Neural crest cell (in vitro differentiated cells): ENCODE data around the gene SCP2. TPM values are rescaled to one million over a fixed set of nuclear protein-coding genes. Genes with fewer than 3 reads are reported as not detected.

Source experiments
- DNase-seq: peaks from one replicate; pipeline ENCODE4 v3.0.0; 2021; ENCODE audit warnings: low read depth, mixed read lengths, low spot score
- H3K27ac Mint-ChIP-seq: one replicate; pipeline ENCODE4 v1.8.0; 2021; ENCODE audit warnings: mild to moderate bottlenecking, mixed read lengths; ENCODE audit not compliant: unreplicated experiment
- H3K27me3 Mint-ChIP-seq: 2 replicates; pipeline ENCODE4 v1.8.0; 2021; ENCODE audit warnings: low read depth, mild to moderate bottlenecking, mixed read lengths
- H3K36me3 Mint-ChIP-seq: 2 replicates; pipeline ENCODE4 v1.8.0; 2021; ENCODE audit warnings: low read depth, mild to moderate bottlenecking, mixed read lengths
- H3K4me1 Mint-ChIP-seq: 2 replicates; pipeline ENCODE4 v1.8.0; 2021; ENCODE audit warnings: mixed read lengths
- H3K4me3 Mint-ChIP-seq: one replicate; pipeline ENCODE4 v1.8.0; 2021; ENCODE audit warnings: mild to moderate bottlenecking, mixed read lengths
- H3K9me3 Mint-ChIP-seq: 2 replicates; pipeline ENCODE4 v1.8.0; 2021; ENCODE audit warnings: mixed read lengths
- CTCF ChIP-seq: fragments of 200-600 bp; sonication (generic); conservative IDR thresholded peaks from 2 replicates; pipeline ENCODE4 v1.5.0; 2021; ENCODE audit warnings: antibody characterized with exemption, mild to moderate bottlenecking
- total RNA-seq: library from RNA; stranded (reverse); gene quantifications from 2 replicates; pipeline ENCODE4 v1.2.1, GENCODE V29; 2021

Gene SCP2
- total RNA-seq, 1 donor from 2014 or later, result 61.8 TPM

- Mint-ChIP-seq H3K4me3 (no peak overlapping the region), H3K36me3 (no peaks in the 10 kb centered on the region), H3K27ac (no peak overlapping the region), H3K9me3 (no peaks in the 10 kb centered on the region), H3K27me3 (no peaks in the 10 kb centered on the region), H3K4me1 (no peaks in the 10 kb centered on the region)
- TF ChIP-seq CTCF, result no peak
- no peak for DNase-seq
Observed at GRCh38 chr1:53088616-53089300, 161.7 kb downstream of the SCP2 start.

- no peak for TF ChIP-seq CTCF
- Mint-ChIP-seq H3K27me3 (no peaks in the 10 kb centered on the region), H3K4me3 (no peak overlapping the region), H3K4me1 (no peaks in the 10 kb centered on the region), H3K9me3 (no peaks in the 10 kb centered on the region), H3K27ac (no peak overlapping the region), H3K36me3 (no peaks in the 10 kb centered on the region)
- DNase-seq, result no peak
Observed at GRCh38 chr1:53089478-53090226, 162.6 kb downstream of the SCP2 start.

- H3K4me1 Mint-ChIP-seq, result no peaks in the 10 kb centered on the region
- H3K27me3 Mint-ChIP-seq, result no peaks in the 10 kb centered on the region
- H3K36me3 Mint-ChIP-seq, result no peaks in the 10 kb centered on the region
- H3K4me3 Mint-ChIP-seq, result no peak overlapping the region
- TF ChIP-seq CTCF, result no peak
- no peak for DNase-seq
- H3K27ac Mint-ChIP-seq, result no peak overlapping the region
- H3K9me3 Mint-ChIP-seq, result no peaks in the 10 kb centered on the region
Observed at GRCh38 chr1:53090227-53091147, 163.4 kb downstream of the SCP2 start.

GRCh38 chr1:53091841-53092645 lies 165.0 kb downstream of the SCP2 start:
- DNase-seq, result no peak
- H3K4me1 Mint-ChIP-seq, result no peaks in the 10 kb centered on the region
- no peak for TF ChIP-seq CTCF
- no peaks in the 10 kb centered on the region for H3K9me3 Mint-ChIP-seq
- H3K4me3 Mint-ChIP-seq, result no peak overlapping the region
- no peak overlapping the region for H3K27ac Mint-ChIP-seq
- no peaks in the 10 kb centered on the region for H3K36me3 Mint-ChIP-seq
- H3K27me3 Mint-ChIP-seq, result no peaks in the 10 kb centered on the region
